Esophagus squamous epithelium (tissue), 5 donors: ENCODE results near the gene RARRES1. TPM values are rescaled to one million over a fixed set of nuclear protein-coding genes. Genes with fewer than 3 reads are reported as not detected.

Experiments used
- DNase-seq: peaks from one replicate; lab custom pipeline; 2025; lab: John Stamatoyannopoulos, UW
- H3K27ac ChIP-seq, 4 donors: fragments of 200-600 bp; sonication (generic); one replicate each; pipeline ENCODE4 v1.5.1; 2016 to 2019; ENCODE audit warnings: mild to moderate bottlenecking in 1 of 4
- H3K27me3 ChIP-seq, 4 donors: fragments of 200-600 bp; sonication (generic); 1 replicate in 3 of 4; 2 replicates in 1 of 4; pipeline versions ENCODE4 v1.5.1 to v1.6.0; 2017 to 2021; ENCODE audit warnings: antibody characterized with exemption in 1 of 4
- H3K36me3 ChIP-seq, 3 donors: fragments of 200-600 bp; sonication (generic); one replicate each; pipeline ENCODE4 v1.5.1; 2016 to 2019
- H3K4me1 ChIP-seq, 3 donors: fragments of 200-600 bp; sonication (generic); one replicate each; pipeline ENCODE4 v1.5.1; 2017 to 2019
- H3K4me3 ChIP-seq, 4 donors: fragments of 200-600 bp; sonication (generic); 1 replicate in 3 of 4; 2 replicates in 1 of 4; pipeline ENCODE4 v1.5.1; 2016 to 2019; ENCODE audit warnings: mild to moderate bottlenecking in 2 of 4, moderate library complexity in 1 of 4
- H3K9me3 ChIP-seq, 3 donors: fragments of 200-600 bp; sonication (generic); one replicate each; pipeline ENCODE4 v1.5.1; 2016 to 2019
- CTCF ChIP-seq, 6 experiments: fragments of 450-650 bp in 4 of 6; fragments of 200-600 bp in 2 of 6; sonication (generic) in 2 of 6; IDR thresholded peaks; one replicate each; pipeline ENCODE4 v1.5.1; 2016 to 2019; ENCODE audit warnings: antibody characterized with exemption in 6 of 6, mild to moderate bottlenecking in 4 of 6, moderate library complexity in 4 of 6
- POLR2A ChIP-seq, 4 donors: fragments of 450-650 bp; IDR thresholded peaks; one replicate each; pipeline ENCODE4 v1.6.1; 2017; ENCODE audit warnings: antibody characterized with exemption in 4 of 4, mild to moderate bottlenecking in 4 of 4, moderate library complexity in 3 of 4
- WGBS, 2 donors: methylation state at CpG; one replicate each; pipeline ENCODE4 v1.1.5; 2018; 5-methylcytosine and 5-hydroxymethylcytosine counted together
- intact Hi-C: fragments of 100-400 bp; cut with DNase I; formaldehyde crosslinking; loops from one replicate; pipeline ENCODE4 v1.15.0; 2022
- total RNA-seq, 4 donors: library from RNA; depleted of rRNA; stranded (reverse); fragments of >200 nt; gene quantifications; one replicate each; pipeline ENCODE4 v1.1.0, GENCODE V29; 2016
- donor health status: DM: yes; HTN: yes; CAD: no.

The RARRES1 gene
- total RNA-seq, 4 donors from 2014 or later, result 1.4 to 53.3 (median 6.4) TPM

- no peak for DNase-seq
- 66 to 78% methylated on average over 4 of the region's 4 CpGs for WGBS, 2 donors
- Histone ChIP-seq H3K9me3 (no peaks in the 10 kb centered on the region), H3K36me3 (peaks cover 0 to 35% (median 0%) of the 10 kb centered on the region in 3 donors), H3K4me1 (peaks cover 0 to 14% (median 0%) of the 10 kb centered on the region in 3 donors), H3K27ac (peak overlapping the region in 2 of 4 donors; percentile 42 to 62), H3K27me3 (no peaks in the 10 kb centered on the region), H3K4me3 (no peak overlapping the region)
- intact Hi-C loops, result no loop called here
- TF ChIP-seq POLR2A (IDR thresholded peaks at IDR 0.05) (no peak), CTCF (IDR thresholded peaks at IDR 0.05) (no peak)
Measured at GRCh38 chr3:158742871-158743663, 10.8 kb upstream of the RARRES1 start.

GRCh38 chr3:158739661-158740060 is 7.4 kb upstream of the RARRES1 start:
- peaks cover 0 to 5% (median 0%) of the 10 kb centered on the region in 3 donors for H3K4me1 ChIP-seq
- H3K27me3 ChIP-seq, result no peaks in the 10 kb centered on the region
- WGBS, 2 donors, result 74 to 78% methylated on average over 3 of the region's 3 CpGs
- no peak overlapping the region for H3K4me3 ChIP-seq
- no peaks in the 10 kb centered on the region for H3K9me3 ChIP-seq
- no peak for DNase-seq
- H3K27ac ChIP-seq, result no peak overlapping the region
- peaks cover 0 to 10% (median 0%) of the 10 kb centered on the region in 3 donors for H3K36me3 ChIP-seq
- TF ChIP-seq CTCF (IDR thresholded peaks at IDR 0.05) (no peak), POLR2A (IDR thresholded peaks at IDR 0.05) (no peak)
- intact Hi-C loops, result no loop called here

DNA sequence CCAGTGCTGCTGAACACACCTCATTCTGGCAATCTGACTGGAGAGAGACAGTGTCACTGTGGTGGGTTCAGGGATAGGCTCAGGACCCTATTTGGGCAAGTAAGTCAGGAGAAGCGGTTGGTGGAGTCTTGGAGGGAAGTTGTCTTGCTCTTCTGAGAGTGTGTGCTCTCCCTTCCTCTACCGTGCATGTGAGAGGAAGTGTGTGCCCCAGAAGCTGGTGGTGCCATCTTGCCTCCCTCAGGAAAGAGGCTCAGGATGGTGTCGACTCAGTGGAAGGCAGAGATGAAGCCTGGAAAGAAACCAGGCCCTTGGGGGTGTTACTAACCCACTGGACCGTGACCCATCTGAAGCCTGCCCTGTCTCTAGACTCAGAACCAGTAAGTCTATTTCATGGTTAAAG is 6.8 kb upstream of the RARRES1 start:
- no peak for TF ChIP-seq CTCF (IDR thresholded peaks at IDR 0.05)
- TF ChIP-seq POLR2A (IDR thresholded peaks at IDR 0.05), result no peak
- H3K9me3 ChIP-seq, result no peaks in the 10 kb centered on the region
- H3K4me1 ChIP-seq, result peaks cover 0 to 8% (median 0%) of the 10 kb centered on the region in 3 donors
- H3K27ac ChIP-seq, result no peak overlapping the region
- H3K36me3 ChIP-seq, result peaks cover 0 to 10% (median 0%) of the 10 kb centered on the region in 3 donors
- H3K4me3 ChIP-seq, result no peak overlapping the region
- intact Hi-C loops, result no loop called here
- H3K27me3 ChIP-seq, result no peaks in the 10 kb centered on the region
- DNase-seq, result no peak
- WGBS, 2 donors, result 64 to 71% methylated on average over 3 to 4 of the region's 4 CpGs

GRCh38 chr3:158738653-158739052 is 6.4 kb upstream of the RARRES1 start:
- intact Hi-C loops, result no loop called here
- DNase-seq, result no peak
- 88 to 100% methylated on average over 4 to 6 of the region's 6 CpGs for WGBS, 2 donors
- Histone ChIP-seq H3K9me3 (no peaks in the 10 kb centered on the region), H3K36me3 (peaks cover 0 to 10% (median 0%) of the 10 kb centered on the region in 3 donors), H3K4me3 (no peak overlapping the region), H3K27ac (peak overlapping the region in 1 of 4 donors; percentile 21), H3K4me1 (peaks cover 0 to 12% (median 0%) of the 10 kb centered on the region in 3 donors), H3K27me3 (no peaks in the 10 kb centered on the region)
- no peak for TF ChIP-seq CTCF (IDR thresholded peaks at IDR 0.05)
- TF ChIP-seq POLR2A (IDR thresholded peaks at IDR 0.05), result no peak

DNA sequence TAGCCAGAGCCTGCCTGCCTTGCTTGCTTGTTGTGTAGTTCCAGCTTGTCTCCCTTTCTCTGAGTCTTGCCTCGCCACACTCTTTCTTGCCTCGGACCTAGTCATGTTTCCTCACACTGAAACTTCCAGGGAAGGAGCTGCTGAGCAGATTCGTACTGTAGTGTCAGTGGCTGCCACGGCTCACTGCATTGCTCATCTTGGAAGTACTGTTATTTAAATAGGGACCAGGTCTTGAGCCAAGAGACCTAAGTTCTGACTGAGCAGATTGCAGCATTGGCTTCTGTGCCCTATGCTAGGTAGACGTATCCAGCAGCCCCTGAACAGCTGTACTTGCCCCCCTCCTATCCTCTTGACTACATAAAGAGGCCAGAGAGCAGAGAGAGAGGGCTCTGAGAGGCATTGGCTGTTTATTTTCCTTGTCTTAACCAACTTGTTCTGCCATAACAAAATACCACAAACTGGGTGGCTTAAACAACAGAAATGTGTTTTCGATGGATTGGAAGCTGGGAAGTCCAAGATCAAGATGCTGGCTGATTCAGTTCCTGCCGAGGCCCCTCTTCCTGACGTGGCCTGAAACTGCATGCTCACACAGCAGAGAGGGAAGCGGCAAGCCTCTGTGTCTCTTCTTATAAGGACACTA is 5.8 kb upstream of the RARRES1 start:
- TF ChIP-seq CTCF (IDR thresholded peaks at IDR 0.05) (no peak), POLR2A (IDR thresholded peaks at IDR 0.05) (no peak)
- DNase-seq, result no peak
- 69 to 80% methylated on average over 9 of the region's 9 CpGs for WGBS, 2 donors
- peak overlapping the region in 2 of 4 donors; percentile 13 to 21 for H3K27ac ChIP-seq
- peaks cover 0 to 10% (median 0%) of the 10 kb centered on the region in 3 donors for H3K36me3 ChIP-seq
- peaks cover 0 to 17% (median 0%) of the 10 kb centered on the region in 3 donors for H3K4me1 ChIP-seq
- no peaks in the 10 kb centered on the region for H3K27me3 ChIP-seq
- no peak overlapping the region for H3K4me3 ChIP-seq
- no peaks in the 10 kb centered on the region for H3K9me3 ChIP-seq
- intact Hi-C loops, result no loop called here
